MM.1S (cell line): ENCODE measurements around the gene APOBEC3G.
"Not testable (repeated sequence)": the region's sequence is repeated elsewhere in the genome, so short reads cannot be mapped to it uniquely, and the experiment has no call there.

Experiments used
- DNase-seq: peaks from one replicate; pipeline ENCODE4 v3.0.0-alpha.2; 2015
- H2AFZ ChIP-seq: fragments of 300-600 bp; sonication (generic); 2 replicates; pipeline ENCODE4 v1.6.0; 2016; ENCODE audit warnings: antibody characterized with exemption, low read length
- H3F3A ChIP-seq: fragments of 300-600 bp; sonication (generic); 2 replicates; pipeline ENCODE4 v1.6.1; 2016; ENCODE audit warnings: mild to moderate bottlenecking, antibody characterized with exemption, low read length, moderate library complexity, mixed read lengths; ENCODE audit not compliant: insufficient read depth
- H3K27ac ChIP-seq: fragments of 300-600 bp; sonication (generic); 2 replicates; pipeline ENCODE4 v1.5.1; 2016; ENCODE audit warnings: mild to moderate bottlenecking, low read length
- H3K27me3 ChIP-seq: fragments of 300-600 bp; sonication (generic); replicated peaks from 2 replicates; pipeline ENCODE4 v1.6.0; 2016; ENCODE audit warnings: low read length; ENCODE audit not compliant: insufficient read depth
- H3K36me3 ChIP-seq: fragments of 300-600 bp; sonication (generic); replicated peaks from 2 replicates; pipeline ENCODE4 v1.6.1; 2016; ENCODE audit warnings: mild to moderate bottlenecking, low read length, mixed read lengths; ENCODE audit not compliant: insufficient read depth
- H3K4me1 ChIP-seq: fragments of 300-600 bp; sonication (generic); 2 replicates; pipeline ENCODE4 v1.6.1; 2016; ENCODE audit warnings: low read length, mixed read lengths
- H3K4me2 ChIP-seq: fragments of 300-600 bp; sonication (generic); 2 replicates; pipeline ENCODE4 v1.6.0; 2016; ENCODE audit warnings: low read depth, low read length
- H3K4me3 ChIP-seq: fragments of 300-600 bp; sonication (generic); 2 replicates; pipeline ENCODE4 v1.5.1; 2016; ENCODE audit warnings: low read length, mixed read lengths
- H3K79me2 ChIP-seq: fragments of 300-600 bp; sonication (generic); 2 replicates; pipeline ENCODE4 v1.6.1; 2016; ENCODE audit warnings: mixed run types, low read length, mixed read lengths
- H3K9ac ChIP-seq: fragments of 300-600 bp; sonication (generic); 2 replicates; pipeline ENCODE4 v1.6.1; 2016; ENCODE audit warnings: low read length, mixed read lengths
- H3K9me2 ChIP-seq: fragments of 300-600 bp; sonication (generic); replicated peaks from 2 replicates; pipeline ENCODE4 v1.6.1; 2016; ENCODE audit warnings: mild to moderate bottlenecking, low read length, mixed read lengths; ENCODE audit not compliant: insufficient read depth
- H3K9me3 ChIP-seq: fragments of 300-600 bp; sonication (generic); replicated peaks from 2 replicates; pipeline ENCODE4 v1.6.1; 2016; ENCODE audit warnings: mild to moderate bottlenecking, low read length, mixed read lengths; ENCODE audit not compliant: insufficient read depth
- H4K20me1 ChIP-seq: fragments of 300-600 bp; sonication (generic); 2 replicates; pipeline ENCODE4 v1.6.1; 2016; ENCODE audit warnings: mild to moderate bottlenecking, low read length, moderate library complexity, mixed read lengths; ENCODE audit not compliant: insufficient read depth
- EZH2 ChIP-seq: fragments of 300-600 bp; sonication (generic); optimal IDR thresholded peaks from 2 replicates; pipeline ENCODE3; 2017; ENCODE audit warnings: low read depth, mild to moderate bottlenecking, antibody characterized with exemption, low read length, mixed read lengths
- EZH2phosphoT487 ChIP-seq: fragments of 300-600 bp; sonication (generic); IDR thresholded peaks from 2 replicates; pipeline ENCODE4 v1.6.1; 2018; ENCODE audit warnings: antibody characterized with exemption, low read length
- TF ChIP-seq, protein P1 (sequence below): fragments of 300-600 bp; sonication (generic); IDR thresholded peaks from 2 replicates; pipeline ENCODE4 v1.5.1; 2016; ENCODE audit warnings: antibody characterized with exemption, low read length, mixed read lengths

APOBEC3G gene

DNA sequence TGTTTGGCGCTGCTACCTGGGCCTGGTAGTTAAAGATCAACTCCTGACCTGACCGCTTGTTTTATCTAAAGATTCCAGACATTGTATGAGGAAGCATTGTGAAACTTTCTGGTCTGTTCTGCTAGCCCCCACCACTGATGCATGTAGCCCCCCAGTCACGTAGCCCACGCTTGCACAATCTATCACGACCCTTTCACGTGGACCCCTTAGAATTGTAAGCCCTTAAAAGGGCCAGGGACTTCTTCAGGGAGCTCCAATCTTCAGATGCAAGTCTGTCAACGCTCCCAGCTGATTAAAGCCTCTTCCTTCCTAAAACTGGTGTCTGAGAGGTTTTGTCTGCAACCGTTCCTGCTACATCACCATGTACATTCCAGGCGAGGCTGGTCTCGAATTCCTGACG is 21.4 kb upstream of the APOBEC3G start:
- H3K27me3 ChIP-seq = no peaks in the 10 kb centered on the region
- no peaks in the 10 kb centered on the region for H4K20me1 ChIP-seq
- no peak overlapping the region for H3K4me2 ChIP-seq
- H3K9ac ChIP-seq = no peak overlapping the region
- no peak overlapping the region for H2AFZ ChIP-seq
- no peak for DNase-seq
- H3K79me2 ChIP-seq = no peaks in the 10 kb centered on the region
- no peaks in the 10 kb centered on the region for H3K4me1 ChIP-seq
- H3K27ac ChIP-seq = no peak overlapping the region
- H3K4me3 ChIP-seq = no peak overlapping the region
- no peaks in the 10 kb centered on the region for H3K36me3 ChIP-seq
- TF ChIP-seq EZH2 (no peak), EZH2phosphoT487 (no peak)
- TF ChIP-seq, protein P1, sequence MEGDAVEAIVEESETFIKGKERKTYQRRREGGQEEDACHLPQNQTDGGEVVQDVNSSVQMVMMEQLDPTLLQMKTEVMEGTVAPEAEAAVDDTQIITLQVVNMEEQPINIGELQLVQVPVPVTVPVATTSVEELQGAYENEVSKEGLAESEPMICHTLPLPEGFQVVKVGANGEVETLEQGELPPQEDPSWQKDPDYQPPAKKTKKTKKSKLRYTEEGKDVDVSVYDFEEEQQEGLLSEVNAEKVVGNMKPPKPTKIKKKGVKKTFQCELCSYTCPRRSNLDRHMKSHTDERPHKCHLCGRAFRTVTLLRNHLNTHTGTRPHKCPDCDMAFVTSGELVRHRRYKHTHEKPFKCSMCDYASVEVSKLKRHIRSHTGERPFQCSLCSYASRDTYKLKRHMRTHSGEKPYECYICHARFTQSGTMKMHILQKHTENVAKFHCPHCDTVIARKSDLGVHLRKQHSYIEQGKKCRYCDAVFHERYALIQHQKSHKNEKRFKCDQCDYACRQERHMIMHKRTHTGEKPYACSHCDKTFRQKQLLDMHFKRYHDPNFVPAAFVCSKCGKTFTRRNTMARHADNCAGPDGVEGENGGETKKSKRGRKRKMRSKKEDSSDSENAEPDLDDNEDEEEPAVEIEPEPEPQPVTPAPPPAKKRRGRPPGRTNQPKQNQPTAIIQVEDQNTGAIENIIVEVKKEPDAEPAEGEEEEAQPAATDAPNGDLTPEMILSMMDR = no peak
- no peaks in the 10 kb centered on the region for H3F3A ChIP-seq
- no peaks in the 10 kb centered on the region for H3K9me3 ChIP-seq
- H3K9me2 ChIP-seq = no peaks in the 10 kb centered on the region

DNA sequence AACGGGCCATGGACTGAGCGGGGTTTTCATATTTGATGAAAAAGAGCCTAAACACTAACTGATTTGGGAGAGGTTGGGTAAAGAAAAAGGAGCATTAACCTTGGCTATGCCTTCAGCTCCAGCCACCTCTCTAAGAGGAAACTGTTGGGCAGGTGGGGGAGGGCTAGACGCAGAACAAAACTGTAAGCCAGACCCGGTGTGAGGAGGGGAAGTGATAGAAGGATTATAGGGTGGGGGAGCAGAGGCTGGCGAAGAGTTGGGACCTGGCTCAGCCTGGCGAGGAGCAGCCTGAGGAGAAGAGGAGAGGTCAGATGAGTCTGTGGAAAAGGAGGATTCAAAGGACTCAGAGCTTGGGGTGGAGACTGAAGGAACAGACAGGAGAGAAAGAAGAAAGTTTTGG is 15.8 kb upstream of the APOBEC3G start:
- H3F3A ChIP-seq = peaks cover 16% of the 10 kb centered on the region
- peaks cover 22% of the 10 kb centered on the region for H3K4me1 ChIP-seq
- H2AFZ ChIP-seq, H3K4me2 ChIP-seq, H3K9me2 ChIP-seq, H3K4me3 ChIP-seq, H3K27me3 ChIP-seq, DNase-seq, H3K79me2 ChIP-seq, H3K9me3 ChIP-seq, H3K9ac ChIP-seq, H3K36me3 ChIP-seq, H3K27ac ChIP-seq, H4K20me1 ChIP-seq: not testable (repeated sequence)

- Histone ChIP-seq H3K4me1 (peaks cover 28% of the 10 kb centered on the region), H3F3A (peaks cover 23% of the 10 kb centered on the region)
- H3K36me3 ChIP-seq, H3K79me2 ChIP-seq, H2AFZ ChIP-seq, H3K27me3 ChIP-seq, DNase-seq, H3K9me3 ChIP-seq, H3K27ac ChIP-seq, H3K4me3 ChIP-seq, H3K4me2 ChIP-seq, H3K9ac ChIP-seq, H4K20me1 ChIP-seq, H3K9me2 ChIP-seq: not testable (repeated sequence)
These were observed 15.1 kb upstream of the APOBEC3G start for GRCh38 chr22:39061951-39062350.

GRCh38 chr22:39063904-39064303 is 13.2 kb upstream of the APOBEC3G start:
- Histone ChIP-seq H3K9ac (peak overlapping the region; percentile 40; the same call in 1 of the 2 replicates), H3F3A (peaks cover 38% of the 10 kb centered on the region), H2AFZ (peak overlapping the region; percentile 63), H3K4me1 (peaks cover 46% of the 10 kb centered on the region), H3K4me2 (peak overlapping the region; percentile 41; the same call in 1 of the 2 replicates), H3K27ac (peak overlapping the region; percentile 79)
- H3K9me2 ChIP-seq, H3K36me3 ChIP-seq, H3K4me3 ChIP-seq, H4K20me1 ChIP-seq, DNase-seq, H3K79me2 ChIP-seq, H3K27me3 ChIP-seq, H3K9me3 ChIP-seq: not testable (repeated sequence)

- Histone ChIP-seq H3K4me1 (peaks cover 46% of the 10 kb centered on the region), H3K27ac (peak overlapping the region; percentile 79), H3F3A (peaks cover 38% of the 10 kb centered on the region), H3K4me2 (peak overlapping the region; percentile 54; the same call in 1 of the 2 replicates)
- H3K9me2 ChIP-seq, H3K79me2 ChIP-seq, H4K20me1 ChIP-seq, H2AFZ ChIP-seq, H3K27me3 ChIP-seq, DNase-seq, H3K4me3 ChIP-seq, H3K9me3 ChIP-seq, H3K36me3 ChIP-seq, H3K9ac ChIP-seq: not testable (repeated sequence)
These were observed 10.4 kb upstream of the APOBEC3G start for GRCh38 chr22:39066442-39067276.
